IMR-90 (cell line): ENCODE data around the gene TSC2. TPM values are rescaled to one million over a fixed set of nuclear protein-coding genes. Genes with fewer than 3 reads are reported as not detected.

Experiments
- ATAC-seq: fragments of 200-7000 bp; cut with Tn5 transposase; 2 replicates; pipeline ENCODE4 v1.9.1; 2020; ENCODE audit warnings: low read depth, mild to moderate bottlenecking, moderate library complexity
- BruUV-seq: library from RNA; stranded (reverse); fragments of 400-500 nt; replicated peaks from 2 replicates; lab custom pipeline; 2021; lab: Mats Ljungman, UMichigan
- CTCF ChIA-PET: fragments of 300-600 bp; formaldehyde crosslinking; extraction: SDS; loops from one replicate; lab custom pipeline; 2021; ENCODE audit warnings: antibody characterized with exemption; lab: Yijun Ruan, JAX
- POLR2A ChIA-PET: fragments of 300-600 bp; sonication (Branson Sonifier 250); formaldehyde crosslinking; loops from one replicate; lab custom pipeline; 2022; ENCODE audit warnings: antibody characterized with exemption; ENCODE audit not compliant: unreplicated experiment; lab: Charles Lee
- DNase-seq: peaks from one replicate; pipeline ENCODE4 v3.0.0; 2013
- H2AFZ ChIP-seq: replicated peaks from 2 replicates; pipeline ENCODE3; 2013; ENCODE audit warnings: low read length, mild to moderate bottlenecking; ENCODE audit not compliant: poor library complexity
- H2AK5ac ChIP-seq: 2 replicates; pipeline ENCODE4 v1.6.1; 2013; ENCODE audit warnings: low read depth, low read length, inconsistent platforms
- H2AK9ac ChIP-seq: replicated peaks from 2 replicates; pipeline ENCODE3; 2013; ENCODE audit warnings: mild to moderate bottlenecking, low read depth, low read length, moderate library complexity; ENCODE audit not compliant: poor library complexity
- H2BK120ac ChIP-seq: 2 replicates; pipeline ENCODE4 v1.6.1; 2013; ENCODE audit warnings: low read depth, low read length, inconsistent platforms
- H2BK15ac ChIP-seq: 3 replicates; pipeline ENCODE4 v1.6.1; 2013; ENCODE audit warnings: low read depth, low read length, inconsistent platforms
- H2BK20ac ChIP-seq: 2 replicates; pipeline ENCODE4 v1.6.1; 2013; ENCODE audit warnings: low read depth, mild to moderate bottlenecking, inconsistent platforms, low read length, moderate library complexity
- H2BK5ac ChIP-seq: 2 replicates; pipeline ENCODE4 v1.6.1; 2013; ENCODE audit warnings: mild to moderate bottlenecking, low read depth, low read length, inconsistent platforms; ENCODE audit not compliant: poor library complexity, severe bottlenecking
- H3K14ac ChIP-seq: replicated peaks from 2 replicates; pipeline ENCODE4 v1.6.1; 2013; ENCODE audit warnings: low read depth, low read length, inconsistent platforms
- H3K18ac ChIP-seq: 2 replicates; pipeline ENCODE4 v1.6.1; 2013; ENCODE audit warnings: low read depth, low read length, control low read depth
- H3K23ac ChIP-seq: 2 replicates; pipeline ENCODE4 v1.6.1; 2013; ENCODE audit warnings: low read depth, low read length, inconsistent platforms
- H3K27ac ChIP-seq: 2 replicates; pipeline ENCODE4 v1.5.1; 2013; ENCODE audit warnings: mild to moderate bottlenecking, control low read depth, low read length; ENCODE audit not compliant: insufficient read depth
- H3K27me3 ChIP-seq: 2 replicates; pipeline ENCODE4 v1.6.1; 2013; ENCODE audit warnings: low read length; ENCODE audit not compliant: control insufficient read depth, insufficient read depth
- H3K36me3 ChIP-seq: 2 replicates; pipeline ENCODE4 v1.6.1; 2013; ENCODE audit warnings: low read length, mixed read lengths; ENCODE audit not compliant: control insufficient read depth, insufficient read depth
- H3K4ac ChIP-seq: 2 replicates; pipeline ENCODE4 v1.6.1; 2013; ENCODE audit warnings: low read depth, low read length, inconsistent platforms
- H3K4me1 ChIP-seq: 2 replicates; pipeline ENCODE4 v1.6.1; 2013; ENCODE audit warnings: low read length, mixed read lengths; ENCODE audit not compliant: control insufficient read depth, insufficient read depth
- H3K4me2 ChIP-seq: 2 replicates; pipeline ENCODE4 v1.6.1; 2013; ENCODE audit warnings: low read depth, mild to moderate bottlenecking, control low read depth, low read length, moderate library complexity
- H3K4me3 ChIP-seq: 2 replicates; pipeline ENCODE4 v1.5.1; 2013; ENCODE audit warnings: low read depth, mild to moderate bottlenecking, control low read depth, low read length, moderate library complexity; ENCODE audit not compliant: insufficient read depth
- H3K56ac ChIP-seq: 2 replicates; pipeline ENCODE4 v1.6.1; 2013; ENCODE audit warnings: low read length, inconsistent platforms; ENCODE audit not compliant: insufficient read depth; ENCODE audit errors: extremely low read depth
- H3K79me1 ChIP-seq, 2 experiments: 2 replicates each; pipeline ENCODE4 v1.6.1; 2013; ENCODE audit warnings: low read length in 2 of 2, inconsistent platforms in 1 of 2, low read depth in 1 of 2
- H3K9ac ChIP-seq: 2 replicates; pipeline ENCODE4 v1.6.1; 2013; ENCODE audit warnings: low read depth, low read length, control low read depth
- H3K9me1 ChIP-seq: 2 replicates; pipeline ENCODE4 v1.6.1; 2013; ENCODE audit warnings: low read length, inconsistent platforms; ENCODE audit not compliant: insufficient read depth
- H3K9me3 ChIP-seq: 2 replicates; pipeline ENCODE4 v1.6.1; 2013; ENCODE audit warnings: low read length; ENCODE audit not compliant: control insufficient read depth, insufficient read depth
- H4K20me1 ChIP-seq: 2 replicates; pipeline ENCODE4 v1.6.1; 2013; ENCODE audit warnings: low read length, inconsistent platforms; ENCODE audit not compliant: insufficient read depth
- H4K5ac ChIP-seq: 2 replicates; pipeline ENCODE4 v1.6.1; 2013; ENCODE audit warnings: mild to moderate bottlenecking, low read depth, low read length, control low read depth
- H4K8ac ChIP-seq, 2 experiments: 2 replicates each; pipeline ENCODE4 v1.6.1; 2013; ENCODE audit warnings: low read depth in 2 of 2, low read length in 2 of 2, control low read depth in 1 of 2, inconsistent platforms in 1 of 2
- H4K91ac ChIP-seq: 2 replicates; pipeline ENCODE4 v1.6.1; 2013; ENCODE audit warnings: low read depth, low read length, inconsistent platforms; ENCODE audit not compliant: insufficient read depth
- CEBPB ChIP-seq: IDR thresholded peaks from 2 replicates; pipeline ENCODE4 v1.6.1; 2012; ENCODE audit warnings: low read depth, low read length, improper control_type of control experiment
- WGBS, 2 experiments: methylation state at CpG; one replicate each; pipeline versions ENCODE4 v1.1.5 to v1.1.7; 2013; ENCODE audit warnings: missing lambda C conversion rate in 2 of 2; ENCODE audit not compliant: insufficient read length in 1 of 2; ENCODE audit errors: extremely low coverage in 2 of 2; 5-methylcytosine and 5-hydroxymethylcytosine counted together
- dilution Hi-C: fragments of 300-500 bp; cut with HindIII; formaldehyde crosslinking; loops from one replicate; pipeline ENCODE4 v1.14.3; 2018; ENCODE audit warnings: low sequenced_read_pairs; ENCODE audit not compliant: unreplicated experiment
- in situ Hi-C: fragments of 300-500 bp; cut with MboI; formaldehyde crosslinking; loops from 3 replicates; pipeline ENCODE4 v1.14.3; 2019; ENCODE audit warnings: low sequenced_read_pairs, inconsistent platforms, mixed read lengths
- intact Hi-C: fragments of 100-400 bp; cut with micrococcal nuclease; formaldehyde crosslinking; loops from 2 replicates; pipeline ENCODE4 v1.10.0; 2022
- polyA plus RNA-seq, 3 experiments: library from polyadenylated mRNA; depleted of rRNA; stranded (reverse); fragments of >200 nt; gene quantifications; 2 replicates each; pipeline ENCODE4 v1.2.3, GENCODE V29; 2012; ENCODE audit warnings: low replicate concordance in 1 of 3
- total RNA-seq: library from RNA; depleted of rRNA; stranded (reverse); fragments of >200 nt; gene quantifications from 2 replicates; pipeline ENCODE4 v1.2.3, GENCODE V29; 2012
- TF ChIP-seq, protein P1 (sequence below): conservative IDR thresholded peaks from 2 replicates; pipeline ENCODE4 v1.5.1; 2012; ENCODE audit warnings: mild to moderate bottlenecking, low read depth, low read length, improper control_type of control experiment

The TSC2 gene
- total and polyA plus RNA-seq, 2 of the 4 experiments (the other 2 are of a cell fraction): 31.4 to 88.6 TPM

DNA sequence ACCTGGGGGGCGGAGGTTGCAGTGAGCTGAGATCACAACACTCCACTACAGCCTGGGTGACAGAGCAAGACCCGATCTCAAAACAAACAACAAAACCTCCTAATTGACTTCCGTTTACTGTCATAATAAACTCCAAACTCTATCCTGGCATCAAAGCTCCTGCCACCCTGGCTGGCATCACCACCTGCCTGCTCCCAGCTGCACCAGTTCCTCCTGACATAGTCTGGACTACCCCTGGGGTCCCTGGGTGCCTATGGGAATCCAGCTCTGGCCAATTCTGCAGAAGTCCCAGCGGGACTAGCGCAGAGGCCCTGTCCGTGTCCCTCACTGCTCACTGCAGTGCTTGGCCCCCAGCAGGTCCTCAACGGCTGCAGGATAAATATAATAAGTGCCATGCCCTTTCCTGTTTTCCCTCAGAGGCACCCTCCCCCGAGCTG is 874 bp upstream of the TSC2 start:
- H2BK5ac ChIP-seq: peak overlapping the region; percentile 60
- H2BK120ac ChIP-seq: peak overlapping the region; percentile 47; the same call in 1 of the 2 replicates
- H3K4ac ChIP-seq: peak overlapping the region; percentile 80
- peak overlapping the region; percentile 61 for H3K4me2 ChIP-seq
- no peaks in the 10 kb centered on the region; the same call in none of the 2 replicates for H4K20me1 ChIP-seq
- peaks cover 16% of the 10 kb centered on the region for H3K36me3 ChIP-seq
- DNase-seq (no peak), ATAC-seq (no peak; the same call in 1 of the 2 replicates)
- H3K9ac ChIP-seq: peak overlapping the region; percentile 33
- dilution Hi-C loops: no loop called here
- H2BK20ac ChIP-seq: no peak overlapping the region
- peak overlapping the region; percentile 15 to 71; a peak in 2 of 4 replicates for H4K8ac ChIP-seq
- H3K79me1 ChIP-seq: peaks cover 21 to 51% of the 10 kb centered on the region in 2 experiments
- H4K91ac ChIP-seq: peak overlapping the region; percentile 63
- peak overlapping the region; percentile 10 for H3K14ac ChIP-seq
- peak overlapping the region; percentile 67 for H3K4me3 ChIP-seq
- H3K27me3 ChIP-seq: no peaks in the 10 kb centered on the region
- H3K56ac ChIP-seq: peak overlapping the region; percentile 28; the same call in 1 of the 2 replicates
- intact Hi-C loops: loop anchor here (1.0 kb wide), 1 partner anchor 24 kb away; no protein-coding TSS in a partner anchor
- WGBS, 2 experiments: 12% methylated on average over 5 of the region's 8 CpGs; no CpG with 5 or more reads in 1 of the 2 experiments
- H4K5ac ChIP-seq: peak overlapping the region; percentile 31; the same call in 1 of the 2 replicates
- H3K18ac ChIP-seq: no peak overlapping the region
- H3K9me3 ChIP-seq: no peaks in the 10 kb centered on the region
- no peak for TF ChIP-seq CEBPB
- TF ChIP-seq, protein P1, sequence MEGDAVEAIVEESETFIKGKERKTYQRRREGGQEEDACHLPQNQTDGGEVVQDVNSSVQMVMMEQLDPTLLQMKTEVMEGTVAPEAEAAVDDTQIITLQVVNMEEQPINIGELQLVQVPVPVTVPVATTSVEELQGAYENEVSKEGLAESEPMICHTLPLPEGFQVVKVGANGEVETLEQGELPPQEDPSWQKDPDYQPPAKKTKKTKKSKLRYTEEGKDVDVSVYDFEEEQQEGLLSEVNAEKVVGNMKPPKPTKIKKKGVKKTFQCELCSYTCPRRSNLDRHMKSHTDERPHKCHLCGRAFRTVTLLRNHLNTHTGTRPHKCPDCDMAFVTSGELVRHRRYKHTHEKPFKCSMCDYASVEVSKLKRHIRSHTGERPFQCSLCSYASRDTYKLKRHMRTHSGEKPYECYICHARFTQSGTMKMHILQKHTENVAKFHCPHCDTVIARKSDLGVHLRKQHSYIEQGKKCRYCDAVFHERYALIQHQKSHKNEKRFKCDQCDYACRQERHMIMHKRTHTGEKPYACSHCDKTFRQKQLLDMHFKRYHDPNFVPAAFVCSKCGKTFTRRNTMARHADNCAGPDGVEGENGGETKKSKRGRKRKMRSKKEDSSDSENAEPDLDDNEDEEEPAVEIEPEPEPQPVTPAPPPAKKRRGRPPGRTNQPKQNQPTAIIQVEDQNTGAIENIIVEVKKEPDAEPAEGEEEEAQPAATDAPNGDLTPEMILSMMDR: 0 out of 2 replicates have a peak, but pooled peaks have one; percentile 9
- H3K9me1 ChIP-seq: peaks cover 10% of the 10 kb centered on the region
- in situ Hi-C loops: no loop called here
- H2AK5ac ChIP-seq: peak overlapping the region; percentile 58
- H2AFZ ChIP-seq: peak overlapping the region; percentile 93
- H3K27ac ChIP-seq: peak overlapping the region; percentile 33
- BruUV-seq: no TSS peak
- POLR2A ChIA-PET: interaction anchor here (0.6 kb wide), 1 partner anchor 82 kb away, joined by 3 read pairs; no protein-coding TSS in a partner anchor
- CTCF ChIA-PET: interaction anchor here (1.0 kb wide), 1 partner anchor 24 kb away, joined by 4 read pairs; no protein-coding TSS in a partner anchor
- peak overlapping the region; percentile 45; the same call in 1 of the 2 replicates for H3K23ac ChIP-seq
- H2BK15ac ChIP-seq: no peak overlapping the region
- peaks cover 13% of the 10 kb centered on the region for H3K4me1 ChIP-seq
- peak overlapping the region; percentile 93 for H2AK9ac ChIP-seq
